Pulmonary artery endothelial cell (primary cell): ENCODE results near the gene PER1. TPM values are rescaled to one million over a fixed set of nuclear protein-coding genes. Genes with fewer than 3 reads are reported as not detected.
"Not testable (repeated sequence)": the region's sequence is repeated elsewhere in the genome, so short reads cannot be mapped to it uniquely, and the experiment has no call there.

Experiments used
- DNase-seq: peaks from one replicate; pipeline ENCODE4 v3.0.0-alpha.2; 2011; ENCODE audit warnings: low read depth, low spot score
- total RNA-seq: library from RNA; depleted of rRNA; stranded (reverse); fragments of >200 nt; gene quantifications from 2 replicates; pipeline ENCODE4 v1.2.3, GENCODE V29; 2014

Gene PER1
- total RNA-seq, 1 donor from 2014 or later = 8.0 TPM

DNA sequence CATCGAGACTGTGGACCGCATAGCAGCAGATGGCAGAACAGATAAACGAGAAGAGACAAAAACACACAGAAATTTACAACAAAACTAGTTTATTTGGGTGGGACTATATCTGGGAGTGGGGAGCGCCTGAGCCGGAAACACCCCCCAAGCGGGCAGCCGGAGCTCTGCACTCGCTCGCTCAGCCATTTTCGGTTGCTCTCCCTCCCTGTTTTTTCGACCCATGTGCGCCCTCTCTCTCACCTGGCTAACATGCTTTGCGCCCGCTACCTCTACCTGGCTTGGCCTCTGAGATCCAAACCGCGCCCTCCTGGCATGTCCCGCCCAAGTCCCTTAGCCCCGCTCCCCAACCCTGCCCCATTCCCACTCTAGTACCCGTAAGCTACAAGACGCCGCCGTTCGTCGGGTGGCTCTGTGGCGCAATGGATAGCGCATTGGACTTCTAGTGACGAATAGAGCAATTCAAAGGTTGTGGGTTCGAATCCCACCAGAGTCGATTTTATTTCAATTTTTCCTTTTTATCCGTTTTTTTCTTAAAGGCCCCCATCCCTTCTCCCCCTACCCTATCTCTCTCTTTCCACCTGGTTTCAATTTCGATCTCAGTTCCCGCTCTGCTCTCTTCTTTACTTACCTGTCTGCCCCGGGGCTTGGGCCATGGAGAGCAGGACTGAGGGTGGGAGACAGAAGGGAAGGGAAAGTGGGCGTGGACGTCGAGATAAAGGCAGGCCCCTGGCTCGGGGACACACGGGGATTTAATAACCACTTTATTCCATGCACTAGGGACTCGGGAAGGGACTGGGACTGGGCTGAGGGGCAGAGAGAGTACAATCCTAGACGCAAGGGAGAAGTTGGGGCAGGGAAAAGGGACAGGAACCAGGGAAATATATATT is 31.4 kb downstream of the PER1 start:
- no peak for DNase-seq

DNA sequence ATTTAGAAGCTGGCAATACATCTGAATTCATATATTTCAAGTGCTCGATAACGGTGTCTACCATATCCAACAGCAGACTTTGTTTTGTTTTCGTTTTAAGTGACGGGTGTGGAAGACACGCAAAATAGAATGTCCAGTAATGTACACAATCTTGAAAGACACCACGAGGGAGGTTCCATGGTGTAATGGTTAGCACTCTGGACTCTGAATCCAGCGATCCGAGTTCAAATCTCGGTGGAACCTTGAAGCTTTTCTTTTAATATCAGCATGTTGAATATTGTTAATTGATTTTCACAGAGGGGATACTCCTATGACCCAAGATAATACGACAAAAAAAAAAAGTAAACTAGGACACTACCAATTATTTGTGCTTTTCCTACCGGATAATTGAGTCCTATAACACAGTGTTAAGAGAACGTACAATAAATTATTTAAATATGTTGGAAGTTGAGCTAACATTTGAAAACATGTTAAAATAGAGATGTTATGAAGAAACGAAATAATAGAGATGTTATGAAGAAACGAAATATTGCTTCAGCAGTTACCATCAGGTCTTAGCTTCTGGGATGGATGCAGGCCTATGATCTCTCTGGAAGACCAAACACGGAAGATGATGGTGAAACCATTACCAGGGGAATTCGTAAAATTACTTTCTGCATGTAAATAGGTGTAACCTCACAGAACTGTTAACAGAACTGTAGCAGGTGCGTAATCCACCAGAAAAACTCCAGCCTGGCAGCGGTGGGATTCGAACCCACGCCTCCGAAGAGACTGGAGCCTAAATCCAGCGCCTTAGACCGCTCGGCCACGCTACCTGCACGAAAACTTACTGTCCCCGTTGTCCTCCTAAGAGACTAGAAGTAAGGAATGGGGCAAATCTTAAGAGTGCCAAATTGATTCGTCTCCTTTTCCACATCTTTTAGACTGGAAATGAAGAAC is 32.4 kb downstream of the PER1 start:
- peak; percentile 66 for DNase-seq

DNA sequence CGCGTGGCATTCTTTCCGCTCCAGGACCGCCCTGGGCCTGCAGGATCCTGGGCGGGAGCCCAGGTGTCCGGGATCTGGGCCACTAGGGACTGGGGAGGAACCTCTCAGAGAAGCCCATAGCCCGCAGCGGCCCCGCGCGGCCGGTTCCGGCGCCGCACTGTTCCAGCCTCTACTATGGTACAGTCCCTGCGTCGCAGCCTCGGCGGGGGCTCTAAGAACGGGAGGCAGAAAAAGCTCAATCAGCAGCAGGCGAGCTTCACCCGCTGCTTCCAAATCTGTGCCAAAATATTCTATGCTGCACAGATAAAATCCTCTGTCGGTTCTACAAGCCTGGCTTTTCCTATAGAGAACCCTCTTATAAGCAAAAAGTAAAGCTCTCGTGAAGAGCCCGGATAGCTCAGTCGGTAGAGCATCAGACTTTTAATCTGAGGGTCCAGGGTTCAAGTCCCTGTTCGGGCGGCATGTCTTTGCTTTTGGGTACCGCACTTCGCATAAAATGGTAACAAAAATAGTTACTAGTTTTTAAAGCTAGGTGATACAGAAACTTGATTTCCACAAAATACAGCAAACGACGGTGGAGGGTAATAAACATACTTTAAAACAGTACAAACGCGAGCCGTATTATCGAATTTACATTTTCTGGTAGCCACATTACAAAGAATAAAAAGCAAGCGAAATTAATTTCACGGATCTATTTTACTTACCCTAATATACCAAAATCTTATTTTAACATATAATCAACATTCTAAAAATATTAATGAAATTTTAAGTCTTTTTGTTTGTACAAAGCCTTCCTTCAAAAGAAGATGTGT is 33.2 kb downstream of the PER1 start:
- DNase-seq = no peak

DNA sequence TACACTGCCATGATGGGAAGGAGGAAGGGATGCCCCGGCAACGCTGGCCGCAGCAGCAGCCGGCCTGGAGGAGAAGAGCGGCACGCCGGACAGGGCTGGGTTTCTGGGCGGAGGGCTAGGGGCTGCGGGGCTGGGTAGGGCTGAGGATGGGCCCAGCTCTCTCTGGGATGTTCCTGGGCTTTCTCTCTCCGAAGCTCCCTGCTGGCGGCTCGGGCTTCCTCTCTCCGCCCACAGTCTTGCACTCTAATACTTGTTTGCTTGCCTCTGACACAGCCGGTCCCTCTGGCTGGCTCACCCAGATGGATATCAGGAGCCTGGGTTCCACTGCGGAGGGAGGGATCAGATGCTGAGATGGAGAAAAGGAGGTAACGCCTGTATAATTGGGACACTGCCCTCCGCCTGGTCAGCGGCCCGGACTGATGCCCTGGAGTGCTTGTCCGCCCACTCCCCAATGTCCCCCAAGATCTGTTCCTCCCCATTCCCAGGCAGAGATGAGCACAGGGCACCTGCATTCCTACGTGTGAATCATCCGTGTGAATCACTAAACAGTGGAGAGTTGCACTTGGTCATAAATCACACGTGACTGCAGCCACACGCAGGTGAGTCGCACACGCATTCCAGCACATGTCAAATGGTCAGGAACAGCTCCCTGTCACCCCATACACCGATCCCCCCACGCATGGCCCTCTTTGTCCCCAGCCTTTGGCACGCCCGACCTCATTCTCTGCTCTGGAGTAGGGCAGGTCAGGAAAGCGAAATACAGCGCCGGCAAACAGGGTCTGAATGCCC is 34.0 kb downstream of the PER1 start, which contains the start of gene ALOXE3:
ALOXE3 (minus strand) TSS at position 535 of the 789 bp plus-strand sequence; CDS start at position 11, 524 bp downstream.
- no peak for DNase-seq

DNA sequence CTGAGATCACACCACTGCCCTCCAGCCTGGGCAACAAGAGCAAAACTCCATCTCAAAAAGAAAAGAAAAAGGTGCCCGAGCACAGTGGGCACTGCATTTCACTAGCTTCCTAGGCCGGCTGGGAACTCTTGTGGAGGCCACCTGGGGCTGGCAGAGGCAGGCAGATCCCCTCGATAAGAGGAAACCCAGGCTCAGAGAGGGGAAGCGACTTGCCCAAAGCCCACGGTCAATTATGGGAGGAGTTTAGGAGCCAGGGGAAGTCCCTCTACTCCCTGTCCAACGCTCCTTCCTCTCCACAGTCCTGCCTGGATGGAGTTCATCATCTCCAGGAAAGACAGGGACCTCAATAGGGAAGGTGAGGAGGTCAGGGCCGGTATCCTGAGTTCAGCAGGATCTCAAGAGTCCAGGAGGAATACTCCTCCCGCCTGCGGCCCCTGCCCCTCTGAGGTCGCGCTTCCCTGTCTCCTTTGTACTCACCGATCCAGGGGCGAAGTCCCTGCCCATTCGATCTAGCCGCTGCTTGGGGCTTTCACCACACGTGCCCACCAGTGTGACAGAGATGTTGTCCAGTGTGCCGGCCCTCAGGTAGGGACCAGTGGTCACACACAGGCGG is 34.7 kb downstream of the PER1 start:
- DNase-seq = no peak

DNA sequence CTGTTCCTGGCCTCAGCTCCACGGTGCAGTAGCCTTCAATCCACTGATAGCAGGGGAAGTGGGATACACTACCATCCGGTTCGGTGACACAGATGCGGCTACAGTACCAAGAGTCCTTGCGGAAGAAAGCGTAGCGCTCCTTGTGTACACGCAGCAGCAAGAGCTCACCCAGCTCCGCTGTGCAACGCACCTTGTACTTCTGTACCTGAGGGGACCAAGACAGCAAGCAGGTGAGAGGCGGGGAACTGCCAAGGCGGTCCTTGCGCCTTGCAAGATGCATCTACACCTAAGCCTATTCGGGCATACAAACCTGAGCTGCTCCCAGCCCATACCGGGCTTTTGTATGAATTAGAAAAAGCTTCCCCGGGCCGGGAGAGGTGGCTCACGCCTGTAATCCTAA is 35.4 kb downstream of the PER1 start:
- no peak for DNase-seq

DNA sequence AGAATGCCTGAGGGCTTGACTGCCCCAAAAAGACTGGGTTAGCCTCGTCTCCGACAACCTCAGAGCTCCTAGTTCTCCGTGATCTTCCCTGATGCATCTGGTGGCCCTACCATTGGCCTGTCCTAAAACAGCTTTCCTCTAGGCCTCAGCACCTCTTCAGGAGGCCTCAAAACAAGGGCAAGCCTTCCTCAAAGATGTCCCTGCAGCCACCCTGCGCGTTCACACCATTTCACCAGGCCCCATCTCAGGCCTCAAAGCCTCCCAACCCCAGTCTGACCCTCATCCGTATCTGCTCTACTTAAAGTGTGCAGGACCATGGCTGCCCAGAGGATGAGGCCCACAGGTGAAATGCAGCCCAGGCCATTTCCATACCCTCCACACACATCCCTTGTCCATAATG is 41.3 kb downstream of the PER1 start:
- DNase-seq = no peak

DNA sequence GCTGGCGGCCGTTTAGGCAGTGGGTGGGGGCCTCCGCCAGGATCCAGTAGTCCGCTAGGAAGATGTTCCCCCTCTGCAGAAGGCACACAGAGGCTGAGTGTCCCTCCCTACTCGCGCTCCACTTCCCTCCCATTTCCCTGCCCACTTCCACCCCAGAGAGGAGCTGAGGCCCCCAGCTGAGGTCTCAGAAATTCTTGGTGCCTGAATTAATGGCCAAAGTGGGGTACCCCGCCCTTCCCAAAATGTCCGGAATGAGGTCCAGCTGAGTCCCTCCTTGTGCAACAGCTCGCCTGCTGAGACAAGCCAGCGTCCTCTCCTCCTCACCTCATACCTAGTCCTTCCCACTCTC is 41.8 kb downstream of the PER1 start:
- DNase-seq = no peak

DNA sequence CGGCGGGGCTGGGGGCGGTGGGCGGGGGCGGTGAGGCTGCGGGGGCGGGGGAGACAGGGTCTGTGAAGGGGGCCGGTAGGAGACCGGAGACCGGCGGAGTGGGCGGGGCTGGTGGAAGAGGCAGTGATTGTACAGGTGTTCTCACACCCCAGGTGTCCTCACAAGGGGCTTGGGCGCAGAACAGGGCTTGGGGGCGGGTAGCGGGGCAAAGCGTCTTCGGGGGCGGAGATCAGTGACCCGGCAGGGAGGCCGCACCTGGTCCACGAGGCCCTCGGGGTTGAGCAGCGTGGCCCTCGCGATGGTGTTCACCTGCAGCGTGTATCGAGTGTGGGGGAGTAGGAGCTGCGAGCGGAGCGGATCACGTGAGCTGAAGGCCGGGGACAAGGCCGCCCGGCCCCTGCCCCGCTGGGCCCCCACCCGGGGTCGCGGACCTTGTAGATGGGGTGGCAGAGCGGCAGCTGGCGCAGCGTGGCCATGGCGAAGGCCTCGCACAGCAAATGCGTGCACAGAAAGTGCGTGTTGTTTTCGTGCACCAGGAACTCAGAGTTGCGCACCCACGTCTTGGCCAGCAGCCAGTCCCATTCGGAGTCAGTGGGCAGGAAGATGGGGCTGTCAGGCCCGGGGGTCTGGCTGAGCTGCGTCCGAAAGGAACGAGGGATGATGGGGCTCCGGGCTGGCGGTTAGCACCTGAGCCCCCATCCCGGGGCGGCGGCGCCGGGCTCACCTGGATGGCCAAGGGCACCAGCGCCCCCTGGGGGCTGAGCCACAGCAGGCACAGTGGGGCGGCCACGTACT is 42.3 kb downstream of the PER1 start:
- DNase-seq = no peak

DNA sequence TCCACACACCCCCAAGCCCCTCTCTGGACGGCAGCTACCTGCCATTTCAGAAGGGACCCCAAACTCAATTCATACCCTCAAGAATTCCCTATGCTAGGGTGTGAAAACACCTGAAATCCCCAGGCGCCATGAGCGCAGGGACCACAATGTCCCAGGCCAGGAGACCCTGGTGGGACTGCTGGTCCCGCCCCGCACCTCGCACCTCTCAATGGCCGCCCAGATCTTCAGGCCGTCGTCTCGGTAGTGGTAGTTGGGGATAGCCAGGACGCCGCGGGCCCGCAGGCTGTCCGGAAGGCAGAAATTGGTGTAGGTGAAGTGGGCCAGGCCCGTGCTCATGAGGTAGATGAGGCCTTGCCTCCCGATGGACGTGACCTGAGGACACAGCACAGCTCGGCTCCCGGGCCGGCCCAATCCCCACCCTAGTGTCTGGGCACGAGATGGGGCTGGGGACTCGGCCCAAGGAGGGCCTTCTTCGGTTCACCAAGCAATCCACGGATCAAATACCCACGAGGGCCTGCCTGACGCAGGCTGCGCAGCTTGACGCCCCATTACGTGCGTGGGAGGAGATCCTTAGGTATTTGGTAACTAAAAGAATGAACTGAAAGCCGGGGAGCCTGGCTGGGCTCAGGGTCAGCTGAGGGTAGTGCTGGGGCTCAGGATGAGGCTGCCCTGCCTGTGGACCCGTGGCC is 43.1 kb downstream of the PER1 start:
- DNase-seq = no peak

DNA sequence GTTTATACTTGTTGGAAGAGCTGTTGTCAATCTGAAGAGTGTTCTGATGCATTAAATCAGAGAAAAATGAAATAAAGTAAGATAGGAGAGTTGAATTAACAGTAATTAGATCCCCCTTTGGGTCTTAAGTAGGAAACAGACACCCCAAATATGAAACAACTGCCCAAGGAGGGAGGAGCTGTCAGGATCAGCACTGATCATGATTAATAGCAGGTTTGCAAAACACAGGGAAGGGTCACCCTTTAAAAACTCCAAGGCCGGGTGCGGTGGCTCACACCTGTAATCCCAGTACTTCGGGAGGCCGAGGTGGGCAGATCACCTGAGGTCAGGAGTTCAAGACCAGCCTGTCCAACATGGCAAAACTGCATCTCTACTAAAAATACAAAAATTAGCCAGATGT is 45.2 kb downstream of the PER1 start:
- DNase-seq = not testable (repeated sequence)

DNA sequence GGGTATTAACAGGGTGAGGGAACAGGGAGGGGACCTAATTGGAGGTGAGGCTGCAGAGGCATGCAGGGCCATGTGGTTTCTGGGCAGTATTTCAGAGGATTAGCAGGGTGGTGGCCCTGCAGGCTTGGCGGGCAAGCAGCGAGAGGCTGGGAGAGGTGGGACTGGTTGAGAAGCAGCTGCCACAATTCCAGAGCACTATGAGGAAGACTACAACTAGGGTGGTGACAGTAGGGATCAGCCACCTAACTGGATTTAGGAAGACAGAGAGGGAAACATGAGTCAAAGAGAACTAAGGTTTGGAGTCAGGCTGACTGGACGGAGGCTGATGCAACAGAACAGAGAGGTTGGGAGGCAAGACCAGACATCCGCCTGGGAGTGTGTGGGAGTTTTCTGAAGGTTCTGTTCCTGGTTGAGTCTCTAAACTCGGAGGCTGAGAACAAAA is 46.2 kb downstream of the PER1 start:
- DNase-seq = no peak

DNA sequence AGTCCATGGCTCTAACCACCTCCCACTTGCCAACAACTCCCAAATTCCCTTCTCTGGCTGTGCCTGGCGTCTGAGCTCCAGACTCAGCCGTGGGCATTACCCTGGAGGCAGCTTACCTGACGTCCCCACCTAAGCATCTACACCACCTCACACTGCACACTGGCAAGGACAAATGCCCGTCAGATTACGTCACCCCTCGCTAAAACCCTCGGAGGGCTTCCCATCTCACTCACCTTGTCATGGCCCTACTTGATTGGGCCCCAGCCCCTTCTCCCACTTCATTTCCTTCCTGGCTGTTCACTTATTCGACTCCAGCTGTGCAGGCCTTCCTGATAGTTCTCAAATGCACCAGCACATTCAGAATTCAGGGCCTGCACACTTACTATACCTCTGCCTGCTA is 47.3 kb downstream of the PER1 start:
- DNase-seq = no peak

DNA sequence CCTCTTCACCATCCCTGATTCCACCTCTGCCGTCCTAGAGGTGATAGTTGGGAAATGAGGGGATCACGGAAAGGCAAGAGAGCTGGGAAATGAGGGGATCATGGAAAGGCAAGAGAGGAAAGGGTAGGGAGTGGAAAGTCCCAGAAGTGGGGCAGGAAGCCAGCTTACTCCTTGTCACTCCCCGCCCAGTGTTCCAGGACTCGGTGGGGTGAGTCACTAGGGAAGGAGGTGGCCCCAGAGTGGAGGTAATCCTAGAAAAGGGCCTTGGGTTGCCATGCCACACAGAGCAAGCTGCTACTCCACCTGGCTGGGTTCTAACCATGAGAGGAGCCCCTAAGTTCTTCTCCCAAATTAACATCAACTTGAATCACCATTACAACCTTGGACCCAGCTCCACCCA is 48.7 kb downstream of the PER1 start:
- no peak for DNase-seq

DNA sequence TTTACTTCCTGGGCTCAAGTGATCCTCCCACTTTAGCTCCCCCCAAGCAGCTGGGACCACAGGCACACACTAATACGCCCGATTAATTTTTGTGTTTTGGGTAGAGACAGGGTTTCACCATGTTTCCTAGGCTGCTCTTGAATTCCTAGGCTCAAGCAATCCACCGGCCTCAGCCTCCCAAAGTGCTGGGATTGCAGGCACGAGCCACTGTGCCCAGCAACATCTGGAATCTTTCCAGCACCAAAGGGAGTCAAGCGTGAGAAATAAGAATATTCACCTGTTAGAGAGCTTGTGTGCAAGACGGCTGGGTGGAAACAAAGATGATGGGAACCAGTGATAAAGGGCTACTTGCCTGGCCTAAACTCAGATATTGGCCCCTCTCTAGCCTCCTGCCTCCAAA is 50.5 kb downstream of the PER1 start:
- no peak for DNase-seq

DNA sequence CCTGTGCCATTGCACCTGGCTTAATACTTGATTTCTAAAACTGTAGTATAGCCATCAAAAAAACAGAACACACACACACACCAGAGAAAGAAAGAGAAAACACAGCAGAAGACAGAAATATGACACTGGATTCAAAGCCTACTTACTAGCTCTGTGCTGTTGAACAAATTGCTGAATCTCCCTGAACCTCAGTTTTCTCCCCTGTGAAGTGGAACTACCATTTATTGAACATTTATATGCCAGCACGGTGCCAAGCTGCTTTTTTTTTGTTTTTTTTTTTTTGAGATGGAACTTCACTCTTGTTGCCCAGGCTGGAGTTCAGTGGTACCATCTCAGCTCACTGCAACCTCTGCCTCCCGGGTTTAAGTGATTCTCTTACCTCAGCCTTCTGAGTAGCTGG is 51.4 kb downstream of the PER1 start:
- no peak for DNase-seq

DNA sequence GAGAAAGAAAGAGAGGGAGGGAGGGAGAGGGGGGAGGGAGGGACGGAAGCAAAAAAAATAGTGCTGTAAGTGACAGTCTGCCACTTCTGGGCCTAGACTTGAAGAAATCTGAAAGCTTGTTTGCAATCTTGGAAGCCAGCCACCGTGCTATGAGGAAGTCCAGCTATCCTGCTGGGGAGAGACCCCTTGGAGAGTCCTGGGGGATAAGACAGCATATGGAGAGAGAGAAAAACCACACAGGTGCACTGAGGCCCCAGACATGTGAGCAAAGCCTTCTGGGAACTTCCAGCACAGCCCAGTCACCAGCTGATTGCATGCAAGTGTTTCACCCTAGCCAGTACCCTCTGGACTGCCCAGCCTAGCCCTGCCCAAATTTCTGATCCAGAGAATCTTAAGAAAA is 52.1 kb downstream of the PER1 start:
- no peak for DNase-seq

DNA sequence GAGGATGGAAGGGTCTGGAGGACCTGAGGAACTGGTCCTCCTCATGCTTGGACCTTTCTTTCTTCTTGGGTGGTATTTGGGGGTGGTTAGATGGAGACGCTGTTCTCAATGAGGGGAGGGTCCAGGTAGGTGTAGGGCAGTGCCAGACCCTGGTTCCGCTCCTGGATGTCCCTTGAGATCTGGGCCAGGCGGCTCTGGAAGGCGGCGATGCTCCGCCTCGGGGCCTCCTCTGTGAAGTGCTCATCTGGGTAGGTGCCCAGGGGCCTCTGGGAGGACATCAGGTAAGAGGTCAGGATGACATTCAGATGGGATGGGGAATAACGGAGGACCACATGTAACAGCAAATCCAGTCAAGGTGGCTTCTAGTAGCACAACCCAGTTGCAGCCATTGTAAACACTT is 55.7 kb downstream of the PER1 start:
- no peak for DNase-seq

DNA sequence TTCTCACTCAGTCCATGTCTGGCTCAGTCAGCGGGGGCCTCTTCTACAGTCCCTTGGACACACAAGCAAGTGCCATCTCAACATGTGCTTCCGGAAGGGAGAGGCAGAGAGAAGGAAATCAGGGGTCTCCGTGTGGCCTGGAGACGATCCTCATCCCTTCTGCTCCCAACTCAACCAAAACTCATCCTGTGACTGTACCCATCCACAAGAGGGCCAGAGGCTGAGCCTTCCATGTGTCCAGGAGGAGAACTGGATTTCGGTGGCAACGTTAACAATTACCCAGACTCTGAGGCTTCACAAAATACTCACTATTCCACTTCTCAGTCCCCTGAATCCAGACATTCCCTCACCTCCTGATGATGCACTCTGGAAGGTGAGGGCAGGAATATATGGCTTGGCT is 56.8 kb downstream of the PER1 start:
- no peak for DNase-seq
